Panc1 (cell line): ENCODE results near the gene SDSL. TPM values are rescaled to one million over a fixed set of nuclear protein-coding genes. Genes with fewer than 3 reads are reported as not detected.

ENCODE experiments used
- ATAC-seq: fragments of 200-7000 bp; cut with Tn5 transposase; 2 replicates; pipeline ENCODE4 v1.9.1; 2020; ENCODE audit warnings: mild to moderate bottlenecking, moderate library complexity
- BruUV-seq: library from RNA; stranded (reverse); fragments of 400-500 nt; replicated peaks from 2 replicates; lab custom pipeline; 2021; lab: Mats Ljungman, UMichigan
- CTCF ChIA-PET: fragments of 300-600 bp; sonication (Branson Sonifier 250); formaldehyde crosslinking; loops from one replicate; lab custom pipeline; 2022; ENCODE audit warnings: antibody characterized with exemption; lab: Charles Lee
- POLR2A ChIA-PET: fragments of 300-600 bp; sonication (Branson Sonifier 250); formaldehyde crosslinking; loops from one replicate; lab custom pipeline; 2022; ENCODE audit warnings: antibody characterized with exemption; lab: Charles Lee
- DNase-seq: peaks from one replicate; pipeline ENCODE4 v3.0.0-alpha.2; 2010; ENCODE audit warnings: low read depth, low spot score
- H3K27ac ChIP-seq: 2 replicates; pipeline ENCODE4 v1.5.1; 2011; ENCODE audit warnings: mild to moderate bottlenecking, low read length, inconsistent platforms
- H3K27me3 ChIP-seq: fragments of 200-500 bp; sonication (Bioruptor generic); 2 replicates; pipeline ENCODE4 v1.6.0; 2014; ENCODE audit warnings: low read length, inconsistent platforms; ENCODE audit not compliant: control insufficient read depth, insufficient read depth
- H3K36me3 ChIP-seq: fragments of 200-500 bp; sonication (Bioruptor generic); 2 replicates; pipeline ENCODE4 v1.5.1; 2014; ENCODE audit warnings: inconsistent platforms, mild to moderate bottlenecking, low read length, moderate library complexity; ENCODE audit not compliant: control insufficient read depth, insufficient read depth
- H3K4me1 ChIP-seq: 2 replicates; pipeline ENCODE4 v1.5.1; 2011; ENCODE audit warnings: inconsistent platforms, mild to moderate bottlenecking, low read length, moderate library complexity; ENCODE audit not compliant: control insufficient read depth, insufficient read depth
- H3K4me3 ChIP-seq, 2 experiments: 2 replicates each; pipeline ENCODE4 v1.5.1; 2011 to 2012; ENCODE audit warnings: low read depth in 2 of 2, low read length in 2 of 2, mild to moderate bottlenecking in 2 of 2, inconsistent platforms in 1 of 2, moderate library complexity in 1 of 2
- H3K9me3 ChIP-seq: fragments of 200-500 bp; sonication (Bioruptor generic); 2 replicates; pipeline ENCODE4 v1.5.1; 2014; ENCODE audit warnings: low read depth, mild to moderate bottlenecking, inconsistent platforms, low read length, moderate library complexity; ENCODE audit not compliant: control insufficient read depth, insufficient read depth
- CTCF ChIP-seq: fragments of 450-650 bp; IDR thresholded peaks from 2 replicates; pipeline ENCODE4 v1.5.1; 2017; ENCODE audit warnings: mild to moderate bottlenecking
- POLR2AphosphoS5 ChIP-seq: IDR thresholded peaks from 2 replicates; pipeline ENCODE4 v1.6.1; 2012; ENCODE audit warnings: mild to moderate bottlenecking, low read depth, low read length, moderate library complexity
- REST ChIP-seq, 2 experiments: IDR thresholded peaks; 2 replicates each; pipeline ENCODE4 v1.6.1; 2011 to 2012; ENCODE audit warnings: low read depth in 2 of 2, control low read depth in 1 of 2, low read length in 1 of 2, mild to moderate bottlenecking in 1 of 2, moderate library complexity in 1 of 2; ENCODE audit not compliant: insufficient read depth in 1 of 2
- SIN3A ChIP-seq: IDR thresholded peaks from 2 replicates; pipeline ENCODE4 v1.6.1; 2012; ENCODE audit warnings: low read depth, mild to moderate bottlenecking, low read length, moderate library complexity, borderline replicate concordance; ENCODE audit not compliant: insufficient read depth
- TCF7L2 ChIP-seq: IDR thresholded peaks from 2 replicates; pipeline ENCODE4 v1.6.1; 2011; ENCODE audit warnings: mild to moderate bottlenecking, low read depth, low read length, inconsistent platforms
- in situ Hi-C: cut with HindIII; loops from 2 replicates; pipeline ENCODE4 v1.10.0; 2016; ENCODE audit warnings: low sequenced_read_pairs, low pct_unique_long_range_greater_than_20kb
- intact Hi-C: fragments of 100-400 bp; cut with micrococcal nuclease; formaldehyde crosslinking; loops from one replicate; pipeline ENCODE4 v1.10.0; 2022; ENCODE audit not compliant: unreplicated experiment
- total RNA-seq: library from RNA; stranded (reverse); gene quantifications from one replicate; pipeline ENCODE4 v1.2.1, GENCODE V29; 2021; ENCODE audit not compliant: unreplicated experiment

SDSL gene
- total RNA-seq, 1 experiment from 2014 or later, result 5.8 TPM

- Histone ChIP-seq H3K36me3 (no peaks in the 10 kb centered on the region), H3K4me3 (no peak overlapping the region), H3K27me3 (no peaks in the 10 kb centered on the region), H3K27ac (no peak overlapping the region), H3K4me1 (no peaks in the 10 kb centered on the region), H3K9me3 (no peaks in the 10 kb centered on the region)
- CTCF ChIA-PET, result no interaction called here
- intact Hi-C loops, result no loop called here
- ATAC-seq, result no peak
- POLR2A ChIA-PET, result no interaction called here
- in situ Hi-C loops, result no loop called here
- no TSS peak for BruUV-seq
- TF ChIP-seq TCF7L2 (no peak), REST (IDR thresholded peaks at IDR 0.05; ENCODE audit: insufficient read depth in 1 of 2, low read depth in 2 of 2, low read length in 1 of 2) (no peak)
- no peak for DNase-seq
Measured at GRCh38 chr12:113391650-113392337, 30.4 kb upstream of the SDSL start.

- POLR2A ChIA-PET, result no interaction called here
- Histone ChIP-seq H3K4me3 (no peak overlapping the region), H3K9me3 (no peaks in the 10 kb centered on the region), H3K27ac (no peak overlapping the region), H3K4me1 (no peaks in the 10 kb centered on the region), H3K36me3 (no peaks in the 10 kb centered on the region), H3K27me3 (no peaks in the 10 kb centered on the region)
- ATAC-seq (no peak), DNase-seq (no peak)
- TF ChIP-seq CTCF (no peak), TCF7L2 (no peak), SIN3A (no peak), POLR2AphosphoS5 (no peak), REST (IDR thresholded peaks at IDR 0.05; ENCODE audit: insufficient read depth in 1 of 2, low read depth in 2 of 2, low read length in 1 of 2) (no peak)
- in situ Hi-C loops, result no loop called here
- intact Hi-C loops, result no loop called here
- no TSS peak for BruUV-seq
- CTCF ChIA-PET, result no interaction called here
Measured at GRCh38 chr12:113392520-113392919, 29.7 kb upstream of the SDSL start.
